HCT116 (cell line): ENCODE results near the gene OR4C12. TPM values are rescaled to one million over a fixed set of nuclear protein-coding genes. Genes with fewer than 3 reads are reported as not detected.
"Not testable (repeated sequence)": the region's sequence is repeated elsewhere in the genome, so short reads cannot be mapped to it uniquely, and the experiment has no call there.

ENCODE experiments used
- ATAC-seq: fragments of 200-7000 bp; cut with Tn5 transposase; 2 replicates; pipeline ENCODE4 v1.9.1; 2020; ENCODE audit warnings: mild to moderate bottlenecking, moderate library complexity
- BruUV-seq: library from RNA; stranded (reverse); fragments of 400-500 nt; replicated peaks from 2 replicates; lab custom pipeline; 2021; lab: Mats Ljungman, UMichigan
- CTCF ChIA-PET: fragments of 300-600 bp; sonication (Branson Sonifier 250); formaldehyde crosslinking; loops from one replicate; lab custom pipeline; 2021; ENCODE audit warnings: antibody characterized with exemption; lab: Charles Lee
- POLR2A ChIA-PET: fragments of 300-600, 350-600 bp; sonication (Branson Sonifier 250); formaldehyde crosslinking; loops from one replicate; lab custom pipeline; 2021; ENCODE audit warnings: antibody characterized with exemption; lab: Charles Lee
- RAD21 ChIA-PET, 2 experiments: fragments of 300-600 bp; sonication (Branson Sonifier 250); formaldehyde crosslinking; loops; one replicate each; lab custom pipeline; 2023; ENCODE audit warnings: low total read pairs in 2 of 2; ENCODE audit not compliant: uncharacterized antibody in 2 of 2, unreplicated experiment in 2 of 2, low non-redundant PET in 1 of 2; lab: Charles Lee
- DNase-seq: peaks from one replicate; pipeline ENCODE4 v3.0.0-alpha.2; 2010; ENCODE audit warnings: low read depth, low spot score
- H2AFZ ChIP-seq: fragments of 200-600 bp; shearing (Covaris generic), sonication (generic); 2 replicates; pipeline ENCODE4 v1.6.1; 2017; ENCODE audit warnings: low read depth, mixed run types, mixed read lengths, antibody characterized with exemption, low read length; ENCODE audit not compliant: poor library complexity, severe bottlenecking
- H3K27ac ChIP-seq: 2 replicates; pipeline ENCODE4 v1.5.1; 2012; ENCODE audit warnings: low read depth, low read length
- H3K27me3 ChIP-seq: fragments of 200-600 bp; sonication (generic); 2 replicates; pipeline ENCODE4 v1.6.1; 2016; ENCODE audit warnings: mixed run types, low read length, mixed read lengths; ENCODE audit not compliant: insufficient read depth
- H3K36me3 ChIP-seq, 2 experiments: fragments of 200-500 bp in 1 of 2; fragments of 200-600 bp in 1 of 2; sonication (Bioruptor generic) in 1 of 2; sonication (generic) in 1 of 2; 2 replicates each; pipeline versions ENCODE4 v1.5.1 to v1.6.1; 2014 to 2016; ENCODE audit warnings: low read length in 2 of 2, inconsistent platforms in 1 of 2, mixed read lengths in 1 of 2, mixed run types in 1 of 2; ENCODE audit not compliant: insufficient read depth in 2 of 2, control insufficient read depth in 1 of 2
- H3K4me1 ChIP-seq, 2 experiments: fragments of 200-600 bp in 1 of 2; sonication (generic) in 1 of 2; 2 replicates each; pipeline versions ENCODE4 v1.5.1 to v1.6.1; 2012 to 2017; ENCODE audit warnings: low read length in 2 of 2, inconsistent platforms in 1 of 2, mild to moderate bottlenecking in 1 of 2, mixed read lengths in 1 of 2, mixed run types in 1 of 2, moderate library complexity in 1 of 2; ENCODE audit not compliant: insufficient read depth in 2 of 2, control insufficient read depth in 1 of 2
- H3K4me2 ChIP-seq: fragments of 200-600 bp; sonication (generic); 2 replicates; pipeline ENCODE4 v1.6.1; 2017; ENCODE audit warnings: mixed run types, low read length, mixed read lengths
- H3K4me3 ChIP-seq, 2 experiments: fragments of 200-600 bp in 1 of 2; sonication (generic) in 1 of 2; replicated peaks in 1 of 2; 2 replicates each; pipeline ENCODE4 v1.5.1; 2011 to 2016; ENCODE audit warnings: low read length in 2 of 2, control low read depth in 1 of 2, low read depth in 1 of 2, mild to moderate bottlenecking in 1 of 2, mixed read lengths in 1 of 2, mixed run types in 1 of 2
- H3K79me2 ChIP-seq: fragments of 200-600 bp; sonication (generic); 2 replicates; pipeline ENCODE4 v1.6.1; 2017; ENCODE audit warnings: mild to moderate bottlenecking, mixed run types, low read length, moderate library complexity, mixed read lengths; ENCODE audit not compliant: insufficient read depth
- H3K9ac ChIP-seq: fragments of 200-600 bp; sonication (generic); 2 replicates; pipeline ENCODE4 v1.6.1; 2016; ENCODE audit warnings: low read length, mixed read lengths
- H3K9me2 ChIP-seq: fragments of 200-600 bp; sonication (generic), shearing (Covaris generic); 2 replicates; pipeline ENCODE4 v1.6.1; 2017; ENCODE audit warnings: mixed run types, mild to moderate bottlenecking, moderate library complexity; ENCODE audit not compliant: insufficient read depth
- H3K9me3 ChIP-seq, 2 experiments: fragments of 200-500 bp in 1 of 2; fragments of 200-600 bp in 1 of 2; sonication (Bioruptor generic) in 1 of 2; sonication (generic) in 1 of 2; 2 replicates each; pipeline ENCODE4 v1.6.1; 2014 to 2017; ENCODE audit warnings: low read length in 2 of 2, mixed read lengths in 2 of 2, inconsistent platforms in 1 of 2, low read depth in 1 of 2, mild to moderate bottlenecking in 1 of 2, mixed run types in 1 of 2, moderate library complexity in 1 of 2; ENCODE audit not compliant: control insufficient read depth in 1 of 2, insufficient read depth in 1 of 2
- H4K20me1 ChIP-seq: fragments of 200-600 bp; sonication (generic), shearing (Covaris generic); 2 replicates; pipeline ENCODE4 v1.6.1; 2017; ENCODE audit warnings: mixed run types, mild to moderate bottlenecking, moderate library complexity; ENCODE audit not compliant: insufficient read depth
- CBX3 ChIP-seq: IDR thresholded peaks from 2 replicates; pipeline ENCODE4 v1.6.1; 2012; ENCODE audit warnings: low read depth
- CEBPB ChIP-seq: IDR thresholded peaks from 2 replicates; pipeline ENCODE4 v1.6.1; 2012; ENCODE audit warnings: low read depth
- EZH2 ChIP-seq: fragments of 200-600 bp; sonication (generic); IDR thresholded peaks from 2 replicates; pipeline ENCODE4 v1.6.1; 2017; ENCODE audit warnings: antibody characterized with exemption, mixed run types
- EZH2phosphoT487 ChIP-seq: fragments of 200-600 bp; IDR thresholded peaks from 2 replicates; pipeline ENCODE4 v1.6.1; 2018; ENCODE audit warnings: antibody characterized with exemption, borderline replicate concordance
- FOSL1 ChIP-seq: IDR thresholded peaks from 2 replicates; pipeline ENCODE4 v1.6.1; 2012; ENCODE audit warnings: low read depth
- JUND ChIP-seq: IDR thresholded peaks from 2 replicates; pipeline ENCODE4 v1.6.1; 2012
- POLR2AphosphoS5 ChIP-seq: IDR thresholded peaks from 2 replicates; pipeline ENCODE4 v1.6.1; 2011; ENCODE audit warnings: mild to moderate bottlenecking, low read depth, low read length, moderate library complexity
- SP1 ChIP-seq: IDR thresholded peaks from 2 replicates; pipeline ENCODE4 v1.6.1; 2012; ENCODE audit warnings: low read depth
- SRF ChIP-seq: IDR thresholded peaks from 2 replicates; pipeline ENCODE4 v1.6.1; 2012; ENCODE audit warnings: low read depth
- TCF7L2 ChIP-seq: IDR thresholded peaks from 2 replicates; pipeline ENCODE4 v1.7.0; 2011; ENCODE audit warnings: borderline replicate concordance, inconsistent platforms; ENCODE audit not compliant: insufficient read depth, insufficient read length; ENCODE audit errors: extremely low read depth
- ZFX ChIP-seq: fragments of 450-650 bp; IDR thresholded peaks from 2 replicates; pipeline ENCODE4 v1.6.1; 2017
- ZNF274 ChIP-seq: fragments of 200-500 bp; sonication (Bioruptor generic); IDR thresholded peaks from 2 replicates; pipeline ENCODE4 v1.6.1; 2014; ENCODE audit warnings: mild to moderate bottlenecking, low read depth, low read length, inconsistent platforms
- intact Hi-C: fragments of 100-400 bp; cut with micrococcal nuclease; formaldehyde crosslinking; loops from 2 replicates; pipeline ENCODE4 v1.10.0; 2022
- total RNA-seq: library from RNA; stranded (reverse); gene quantifications from one replicate; pipeline ENCODE4 v1.2.1, GENCODE V29; 2021; ENCODE audit not compliant: unreplicated experiment
- TF ChIP-seq, protein P1 (sequence below): IDR thresholded peaks from 2 replicates; pipeline ENCODE4 v1.6.1; 2012

OR4C12 gene
- total RNA-seq, 1 experiment from 2014 or later: not detected

DNA sequence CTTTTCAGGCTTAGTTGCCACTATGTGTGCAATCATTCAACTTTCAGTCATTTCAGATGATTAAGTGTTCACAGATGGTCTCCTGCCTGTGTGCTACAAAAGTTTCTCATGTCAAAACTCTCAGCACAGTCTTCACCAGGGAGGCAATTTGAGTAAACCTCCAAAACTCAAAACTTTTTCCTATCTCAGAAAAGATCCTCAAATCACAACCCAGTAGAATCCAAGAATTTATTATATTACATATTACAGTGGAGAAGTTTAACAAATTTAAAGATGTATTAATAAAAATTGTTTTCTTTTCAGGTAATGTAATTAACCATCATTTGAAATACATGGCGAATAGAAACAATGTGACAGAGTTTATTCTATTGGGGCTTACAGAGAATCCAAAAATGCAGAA is 30.2 kb downstream of the OR4C12 start, which contains the start of gene OR4C13:
OR4C13 (plus strand) TSS at position 301 of the 400 bp plus-strand sequence; CDS start at position 333, 32 bp downstream.
- BruUV-seq: no TSS peak
- Histone ChIP-seq H3K9me3 (no peaks in the 10 kb centered on the region; a peak in 1 of 4 replicates), H3K27me3 (no peaks in the 10 kb centered on the region), H3K4me3 (no peak within 1 kb of the TSS)
- DNase-seq: no peak
- TF ChIP-seq, protein P1, sequence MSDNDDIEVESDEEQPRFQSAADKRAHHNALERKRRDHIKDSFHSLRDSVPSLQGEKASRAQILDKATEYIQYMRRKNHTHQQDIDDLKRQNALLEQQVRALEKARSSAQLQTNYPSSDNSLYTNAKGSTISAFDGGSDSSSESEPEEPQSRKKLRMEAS: no peak
- TF ChIP-seq SRF (no peak), CBX3 (no peak), EZH2 (no peak), FOSL1 (no peak), TCF7L2 (no peak), EZH2phosphoT487 (no peak), ZFX (no peak), POLR2AphosphoS5 (no peak), CEBPB (no peak), ZNF274 (no peak), JUND (no peak), SP1 (no peak)
- TF ChIP-seq, all 23 proteins: peak for 0
- intact Hi-C loops: no loop called here
- H3K4me2 ChIP-seq: no peak within 1 kb of the TSS
- no peak for ATAC-seq
- H4K20me1 ChIP-seq: no peaks in the 10 kb centered on the region
- no peak within 1 kb of the TSS for H2AFZ ChIP-seq
- no peaks in the 10 kb centered on the region for H3K4me1 ChIP-seq
- no peaks in the 10 kb centered on the region for H3K79me2 ChIP-seq
- CTCF ChIA-PET: no interaction called here
- POLR2A ChIA-PET: no interaction called here
- RAD21 ChIA-PET: no interaction called here
- no peak within 1 kb of the TSS for H3K27ac ChIP-seq
- no peak within 1 kb of the TSS for H3K9ac ChIP-seq
- H3K9me2 ChIP-seq: no peaks in the 10 kb centered on the region
- no peaks in the 10 kb centered on the region for H3K36me3 ChIP-seq

GRCh38 chr11:49948701-49949100 is 33.6 kb downstream of the OR4C12 start:
- H3K79me2 ChIP-seq, RAD21 ChIA-PET, ATAC-seq, BruUV-seq, H3K9me3 ChIP-seq, H4K20me1 ChIP-seq, H3K4me1 ChIP-seq, H3K4me2 ChIP-seq, DNase-seq, CTCF ChIA-PET, POLR2A ChIA-PET, H3K36me3 ChIP-seq, H3K9me2 ChIP-seq, H3K9ac ChIP-seq, H2AFZ ChIP-seq, intact Hi-C loops, H3K27ac ChIP-seq, H3K4me3 ChIP-seq, H3K27me3 ChIP-seq: not testable (repeated sequence)

Other genes starting within 250 kb of the OR4C12 start
- not detected for gene OR4C13, start 30.1 kb downstream of the OR4C12 start, total RNA-seq
- gene OR4C45, start 50.3 kb upstream of the OR4C12 start, total RNA-seq: not detected